H1 (cell line): ENCODE data around the gene MAN1A2. TPM values are rescaled to one million over a fixed set of nuclear protein-coding genes. Genes with fewer than 3 reads are reported as not detected.

ENCODE experiments used
- JUN ChIP-seq: IDR thresholded peaks from 2 replicates; pipeline ENCODE4 v1.6.1; 2011; ENCODE audit warnings: low read depth, mild to moderate bottlenecking, improper control_type of control experiment, low read length
- POLR2AphosphoS5 ChIP-seq: IDR thresholded peaks from 2 replicates; pipeline ENCODE4 v1.6.1; 2011; ENCODE audit warnings: low read depth, low read length
- RBBP5 ChIP-seq: IDR thresholded peaks from 2 replicates; pipeline ENCODE4 v1.7.1; 2012; ENCODE audit warnings: low read depth, mild to moderate bottlenecking, inconsistent platforms, low read length, moderate library complexity, borderline replicate concordance
- polyA plus RNA-seq, 7 experiments: library from polyadenylated mRNA; depleted of rRNA in 3 of 7; stranded (reverse) in 5 of 7; unstranded in 2 of 7; fragments of >200 nt in 5 of 7; fragments of 200-250 nt in 2 of 7; gene quantifications; 1 replicate in 5 of 7; 2 replicates in 1 of 7; 4 replicates in 1 of 7; pipeline versions ENCODE4 v1.2.1 to v1.2.3, GENCODE V29; 2011 to 2013; ENCODE audit warnings: missing spikeins in 2 of 7, mixed read lengths in 2 of 7
- total RNA-seq: library from RNA; stranded (reverse); fragmentation: NEBNext Ultra II Directional; extraction: Animal tissue kit (Norgen Biotek cat#: 25700); gene quantifications from 2 replicates; pipeline ENCODE4 v1.2.1, GENCODE V29; 2021

The MAN1A2 gene
- total and polyA plus RNA-seq, 2 of the 8 experiments (the other 6 are each of a cell fraction or from before 2014, with no cell fraction given): 5.5 to 18.8 TPM

DNA sequence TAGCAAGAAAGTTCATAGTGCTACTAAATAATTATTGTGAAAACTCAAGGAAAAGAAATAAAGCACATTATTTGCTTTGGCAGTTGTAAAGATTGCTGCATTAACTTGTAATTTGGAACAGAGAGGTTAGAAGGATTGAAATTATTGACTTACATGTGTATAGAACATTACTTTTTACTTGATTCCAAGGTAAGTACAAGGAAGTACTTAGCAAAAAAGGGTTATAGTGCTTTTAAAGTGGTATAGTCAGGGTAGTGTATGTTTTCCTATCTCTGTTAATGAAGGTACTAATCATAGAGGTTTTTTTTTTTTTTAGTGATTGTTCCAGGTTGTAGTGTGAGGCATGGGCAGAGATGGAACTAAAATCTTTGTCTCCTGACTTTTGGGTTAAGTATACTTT is 29.4 kb downstream of the MAN1A2 start (continued):
- no peak for TF ChIP-seq POLR2AphosphoS5
- no peak for TF ChIP-seq JUN
- TF ChIP-seq RBBP5: no peak
